Pulmonary artery endothelial cell (primary cell): ENCODE data around the gene BLVRA. TPM values are rescaled to one million over a fixed set of nuclear protein-coding genes. Genes with fewer than 3 reads are reported as not detected.
"Not testable (repeated sequence)": the region's sequence is repeated elsewhere in the genome, so short reads cannot be mapped to it uniquely, and the experiment has no call there.

Experiments used
- DNase-seq: peaks from one replicate; pipeline ENCODE4 v3.0.0-alpha.2; 2011; ENCODE audit warnings: low read depth, low spot score
- total RNA-seq: library from RNA; depleted of rRNA; stranded (reverse); fragments of >200 nt; gene quantifications from 2 replicates; pipeline ENCODE4 v1.2.3, GENCODE V29; 2014

BLVRA gene
- total RNA-seq: 32.8 and 40.1 TPM in 2 replicates

- DNase-seq: no peak
Measured at GRCh38 chr7:43758029-43758821, at the start of gene BLVRA. Gene BLVRA, plus strand, starts transcription at chr7:43758680. Its CDS starts 12,479 bp downstream, at chr7:43771159.

GRCh38 chr7:43711503-43711902, 47.0 kb upstream of the BLVRA start:
- DNase-seq: no peak

- not testable (repeated sequence) for DNase-seq
Measured at GRCh38 chr7:43715966-43716365, 42.5 kb upstream of the BLVRA start.

- no peak for DNase-seq
Measured at GRCh38 chr7:43716598-43716997, 41.9 kb upstream of the BLVRA start.

GRCh38 chr7:43721193-43721806, 37.2 kb upstream of the BLVRA start:
- DNase-seq: peak; percentile 11

- DNase-seq: no peak
Measured at GRCh38 chr7:43723007-43723341, 35.5 kb upstream of the BLVRA start.

GRCh38 chr7:43725251-43725650, 33.2 kb upstream of the BLVRA start:
- no peak for DNase-seq

- no peak for DNase-seq
Measured at GRCh38 chr7:43726466-43726865, 32.0 kb upstream of the BLVRA start.

GRCh38 chr7:43727003-43727402, 31.5 kb upstream of the BLVRA start:
- no peak for DNase-seq

- no peak for DNase-seq
Measured at GRCh38 chr7:43727494-43727893, 31.0 kb upstream of the BLVRA start.

GRCh38 chr7:43729214-43729923, 29.1 kb upstream of the BLVRA start, which contains the start of gene COA1:
Gene COA1, minus strand, starts transcription at chr7:43729523. Its CDS starts 80,909 bp downstream, at chr7:43648614.
- peak; percentile 73 for DNase-seq

- no peak for DNase-seq
Measured at GRCh38 chr7:43729924-43730248, 28.6 kb upstream of the BLVRA start.

GRCh38 chr7:43731494-43731893, 27.0 kb upstream of the BLVRA start:
- DNase-seq: not testable (repeated sequence)

GRCh38 chr7:43734575-43735332, 23.7 kb upstream of the BLVRA start:
- DNase-seq: not testable (repeated sequence)

- DNase-seq: no peak
Measured at GRCh38 chr7:43735403-43735801, 23.1 kb upstream of the BLVRA start.

- no peak for DNase-seq
Measured at GRCh38 chr7:43735802-43736603, 22.5 kb upstream of the BLVRA start.

GRCh38 chr7:43737467-43738127, 20.9 kb upstream of the BLVRA start:
- no peak for DNase-seq

GRCh38 chr7:43742692-43743091, 15.8 kb upstream of the BLVRA start:
- no peak for DNase-seq

- DNase-seq: no peak
Measured at GRCh38 chr7:43747328-43748105, 11.0 kb upstream of the BLVRA start.
